LNCaP clone FGC (cell line): ENCODE results near the gene MAFG.

Source experiments
- DNase-seq: peaks from one replicate; pipeline ENCODE4 v3.0.0-alpha.2; 2011; ENCODE audit warnings: low read depth
- H3K4me3 ChIP-seq: 2 replicates; pipeline ENCODE4 v1.5.1; 2011; ENCODE audit warnings: mild to moderate bottlenecking, low read depth, low read length, control low read depth
- TF ChIP-seq, protein P1 (sequence below): IDR thresholded peaks from 2 replicates; pipeline ENCODE4 v1.5.1; 2012; ENCODE audit warnings: mild to moderate bottlenecking; ENCODE audit not compliant: control insufficient read depth, insufficient read depth; ENCODE audit errors: extremely low read depth

Gene MAFG

DNA sequence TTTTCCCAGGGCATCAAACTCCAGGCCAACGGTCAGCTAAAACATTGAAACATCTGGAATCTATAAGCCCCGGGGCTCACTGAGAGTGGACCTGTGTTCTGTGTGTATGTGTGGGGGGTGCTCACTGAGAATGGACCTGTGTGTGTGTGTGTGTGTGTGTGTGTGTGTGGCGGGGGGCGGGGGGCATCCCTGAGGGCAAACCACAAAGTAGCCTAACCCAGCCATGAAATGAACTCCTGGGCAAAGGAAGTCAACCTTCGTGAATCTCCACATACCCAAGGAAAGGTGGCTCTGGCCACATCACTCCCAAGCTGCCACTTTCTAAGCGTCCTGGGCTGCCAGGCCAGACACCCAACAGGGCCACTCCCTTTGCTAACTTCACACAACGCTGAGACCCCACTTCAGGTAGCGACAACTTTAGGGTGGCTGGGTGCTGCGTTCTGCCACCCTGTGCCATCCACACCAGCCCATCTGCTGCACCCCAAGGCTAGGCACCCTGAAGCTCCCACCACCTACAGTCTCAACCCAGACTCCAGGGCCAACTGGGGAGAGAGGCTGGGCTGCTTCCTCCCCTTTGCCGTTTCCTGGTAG, 1.6 kb downstream of the MAFG start:
- H3K4me3 ChIP-seq = peak overlapping the region; percentile 79
- TF ChIP-seq, protein P1, sequence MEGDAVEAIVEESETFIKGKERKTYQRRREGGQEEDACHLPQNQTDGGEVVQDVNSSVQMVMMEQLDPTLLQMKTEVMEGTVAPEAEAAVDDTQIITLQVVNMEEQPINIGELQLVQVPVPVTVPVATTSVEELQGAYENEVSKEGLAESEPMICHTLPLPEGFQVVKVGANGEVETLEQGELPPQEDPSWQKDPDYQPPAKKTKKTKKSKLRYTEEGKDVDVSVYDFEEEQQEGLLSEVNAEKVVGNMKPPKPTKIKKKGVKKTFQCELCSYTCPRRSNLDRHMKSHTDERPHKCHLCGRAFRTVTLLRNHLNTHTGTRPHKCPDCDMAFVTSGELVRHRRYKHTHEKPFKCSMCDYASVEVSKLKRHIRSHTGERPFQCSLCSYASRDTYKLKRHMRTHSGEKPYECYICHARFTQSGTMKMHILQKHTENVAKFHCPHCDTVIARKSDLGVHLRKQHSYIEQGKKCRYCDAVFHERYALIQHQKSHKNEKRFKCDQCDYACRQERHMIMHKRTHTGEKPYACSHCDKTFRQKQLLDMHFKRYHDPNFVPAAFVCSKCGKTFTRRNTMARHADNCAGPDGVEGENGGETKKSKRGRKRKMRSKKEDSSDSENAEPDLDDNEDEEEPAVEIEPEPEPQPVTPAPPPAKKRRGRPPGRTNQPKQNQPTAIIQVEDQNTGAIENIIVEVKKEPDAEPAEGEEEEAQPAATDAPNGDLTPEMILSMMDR = no peak
- no peak for DNase-seq

DNA sequence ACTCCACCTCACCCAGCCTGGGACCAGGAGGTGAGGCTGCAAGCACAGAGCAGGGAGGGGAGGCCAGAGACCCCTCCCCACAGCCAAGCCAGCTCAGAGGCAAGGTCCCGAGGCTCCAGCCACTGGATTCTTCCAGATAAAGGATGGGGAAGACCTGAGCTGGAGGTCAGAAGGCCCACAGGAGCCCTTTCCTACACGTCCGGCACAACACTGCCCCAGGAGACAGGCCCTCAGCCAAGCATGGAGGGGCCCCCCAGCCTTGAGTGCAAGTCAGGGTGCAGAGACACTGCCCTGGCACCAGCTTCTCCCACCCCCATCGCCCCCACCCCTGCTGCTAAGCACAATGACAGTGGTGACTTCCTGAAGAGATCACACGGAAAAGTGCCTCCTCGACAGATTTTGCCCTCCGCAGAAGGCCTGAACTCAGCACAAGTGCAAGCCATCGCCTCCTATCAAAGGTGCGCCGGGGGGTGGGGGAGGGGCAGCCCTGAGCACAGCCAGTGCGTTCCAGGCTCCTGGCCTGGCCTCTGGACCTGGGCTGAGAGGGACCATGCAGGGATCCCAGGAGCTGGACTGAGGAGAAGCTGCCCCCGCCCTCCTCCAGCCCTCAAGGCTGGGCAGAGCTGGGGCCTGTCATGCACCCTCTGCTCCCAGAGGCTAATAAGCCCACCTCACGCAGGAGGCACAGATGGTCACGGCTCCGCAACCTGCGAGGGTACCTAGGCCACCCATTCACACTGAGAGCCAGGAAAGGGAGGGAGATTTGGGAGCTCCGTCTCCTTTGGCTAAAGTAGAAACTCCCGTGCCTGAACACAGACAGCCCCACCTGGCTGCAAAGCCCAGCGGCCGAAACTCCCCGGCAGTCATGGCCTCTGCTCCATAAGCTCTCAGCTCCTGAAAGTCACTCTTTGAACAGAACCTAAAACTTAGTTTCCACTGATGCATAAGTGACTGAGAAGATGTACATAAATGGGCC, 2.7 kb downstream of the MAFG start:
- no peak overlapping the region for H3K4me3 ChIP-seq
- TF ChIP-seq, protein P1 = no peak
- no peak for DNase-seq

DNA sequence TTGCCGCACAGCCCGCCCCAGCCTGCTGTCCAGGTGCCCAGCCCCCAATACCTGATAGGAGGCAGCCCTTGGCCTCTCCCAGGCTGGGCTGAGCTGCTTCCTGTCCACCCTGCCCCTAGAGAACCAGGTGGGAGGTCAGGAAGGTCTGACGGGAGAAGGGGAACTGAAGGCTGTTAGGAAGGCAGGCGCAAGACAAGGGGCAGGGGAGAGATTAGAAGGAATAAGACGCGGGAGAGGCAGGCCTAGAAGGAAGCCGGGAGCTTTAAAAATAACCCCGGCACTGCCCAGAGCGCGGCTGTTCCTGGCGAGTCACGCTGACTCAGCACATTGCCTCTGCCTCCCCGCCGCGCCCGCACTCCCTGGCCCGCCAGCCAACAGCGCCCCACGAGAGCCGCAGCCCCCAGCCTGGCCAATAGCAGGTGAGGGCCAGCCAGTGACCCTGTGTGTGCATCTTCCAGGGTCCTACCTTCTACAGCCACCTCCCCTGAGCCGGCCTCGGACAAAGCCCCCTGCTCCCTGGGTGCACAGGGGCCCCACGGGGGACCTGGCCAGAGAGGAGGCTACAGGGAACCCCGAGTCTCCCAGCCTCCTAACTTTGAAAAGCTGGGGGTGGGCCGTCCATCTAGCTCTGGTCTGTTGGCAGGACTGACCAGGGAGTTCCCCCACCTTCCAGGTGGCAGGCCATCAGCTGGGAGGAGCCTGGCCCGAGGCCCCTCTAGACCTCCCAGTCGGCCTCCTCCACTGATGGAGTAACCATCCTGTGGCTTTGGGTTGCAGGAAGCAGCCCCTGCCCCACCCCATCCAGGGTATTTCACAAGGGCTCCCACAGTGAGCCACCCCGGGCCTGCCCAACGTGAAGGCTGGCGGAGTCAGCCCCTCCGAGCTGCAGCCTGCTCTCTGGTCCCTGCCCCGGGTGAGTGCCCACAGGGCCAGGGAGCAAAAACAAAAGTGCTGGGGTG, 4.0 kb downstream of the MAFG start:
- TF ChIP-seq, protein P1 = no peak
- DNase-seq = no peak
- no peak overlapping the region for H3K4me3 ChIP-seq

DNA sequence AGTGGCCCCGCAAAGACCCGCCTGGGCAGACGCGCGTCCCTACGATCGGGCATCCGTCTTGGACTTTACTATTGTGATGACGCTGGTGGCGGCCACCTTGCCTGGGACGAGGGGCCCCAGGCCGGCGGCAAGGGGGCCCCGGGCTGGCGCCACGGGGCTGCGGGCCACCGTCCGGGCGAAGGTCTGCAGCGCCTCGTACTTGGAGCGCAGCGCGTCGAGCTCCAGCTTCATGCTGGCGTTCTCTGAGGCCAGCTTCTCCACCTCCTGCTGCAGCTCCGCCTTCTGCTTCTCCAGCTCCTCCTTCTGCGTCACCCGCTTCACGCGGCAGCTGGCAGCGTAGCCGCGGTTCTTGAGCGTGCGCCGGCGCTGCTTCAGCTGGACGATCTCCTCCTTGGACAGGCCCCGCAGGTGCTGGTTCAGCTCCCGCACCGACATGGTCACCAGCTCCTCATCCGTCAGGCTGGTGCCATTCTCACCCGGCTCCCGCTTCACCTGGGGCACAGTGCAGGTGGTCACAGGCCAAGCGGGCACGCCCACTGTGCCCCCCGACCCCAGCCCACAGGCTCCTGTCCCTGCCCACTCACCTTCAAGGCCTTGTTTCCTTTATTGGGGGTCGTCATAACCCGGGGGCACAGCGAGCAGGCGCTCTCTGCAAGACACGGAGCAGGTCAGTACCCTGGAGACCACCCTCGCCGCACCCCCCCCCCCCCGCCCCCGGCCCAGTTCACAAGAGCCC, 4.8 kb downstream of the MAFG start:
- H3K4me3 ChIP-seq = no peak overlapping the region
- TF ChIP-seq, protein P1 = no peak
- no peak for DNase-seq

DNA sequence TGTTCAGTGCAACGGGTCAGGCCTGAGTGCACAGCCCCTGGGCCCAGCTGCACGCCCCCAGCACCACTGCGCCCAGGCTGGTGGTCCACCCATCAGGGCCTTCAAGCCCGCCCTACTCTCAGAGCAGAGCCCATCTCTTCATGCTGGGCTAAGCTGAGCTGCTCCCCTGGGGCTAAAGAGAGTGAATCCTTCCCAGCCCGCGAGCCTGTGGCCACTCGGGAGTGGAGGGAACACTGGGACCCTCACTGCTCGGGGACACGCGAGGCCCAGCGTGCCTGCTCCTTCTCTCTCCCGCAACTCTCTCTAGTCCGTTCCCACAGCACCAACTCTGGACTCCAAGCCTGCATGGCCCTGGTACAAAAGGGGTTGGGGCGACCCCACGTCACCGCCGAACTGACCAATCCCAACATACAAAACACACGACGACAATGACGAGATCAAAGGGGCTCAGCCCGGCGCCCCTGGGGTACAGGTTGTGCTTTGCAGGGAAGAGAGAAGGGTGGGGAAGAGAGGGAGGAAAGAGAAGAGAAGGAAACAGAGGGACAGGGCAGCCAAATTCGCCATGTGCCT, 5.5 kb downstream of the MAFG start:
- no peak overlapping the region for H3K4me3 ChIP-seq
- TF ChIP-seq, protein P1 = no peak
- DNase-seq = no peak

DNA sequence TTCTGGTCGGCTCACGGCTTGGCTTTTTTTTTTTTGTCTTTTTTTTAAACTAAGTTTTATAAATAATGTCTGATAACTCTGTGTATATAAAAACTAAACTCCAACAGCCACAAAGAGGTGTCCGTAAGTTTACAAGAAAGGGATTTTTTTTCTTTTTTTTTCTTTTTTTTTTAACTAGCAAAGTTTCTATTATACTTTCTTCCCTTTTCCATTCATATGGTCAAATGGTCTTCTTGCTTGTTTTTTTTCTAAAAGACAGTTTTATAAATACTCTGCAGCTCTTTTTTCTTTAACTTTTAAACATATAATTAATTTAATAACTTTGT, 6.0 kb downstream of the MAFG start:
- TF ChIP-seq, protein P1 = no peak

More for the DNA sequence above, 6.0 kb downstream of the MAFG start:
- no peak overlapping the region for H3K4me3 ChIP-seq
- no peak for DNase-seq
